Measurements from ENCODE around the gene QRFP.

DNA sequence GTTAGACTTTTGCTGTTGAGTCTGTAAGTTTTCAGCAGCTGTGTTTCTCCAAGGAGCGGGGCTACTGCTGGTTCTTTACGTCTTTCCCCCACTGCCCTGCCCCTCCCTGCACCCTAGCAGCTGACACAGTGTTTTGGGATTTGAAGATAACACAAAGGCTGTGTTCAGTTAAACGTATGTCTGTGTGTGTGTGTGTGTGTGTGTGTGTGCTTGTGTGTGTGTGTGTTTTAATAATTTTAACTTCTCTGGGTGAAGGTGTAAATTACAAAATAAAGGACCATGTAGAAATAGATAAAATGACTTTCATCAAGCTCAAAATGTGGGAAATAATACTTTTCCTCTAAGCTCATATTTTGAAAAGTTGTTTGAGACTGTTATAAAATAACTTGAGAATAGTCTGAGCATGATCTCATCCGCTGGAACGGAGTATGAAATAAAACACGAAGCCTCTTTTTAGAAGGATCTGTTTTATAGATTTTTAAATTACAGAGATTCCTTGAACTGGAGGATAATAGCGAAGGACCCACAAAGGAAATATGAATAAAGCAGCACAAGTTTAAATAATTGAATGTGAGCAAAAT lies 50.6 kb downstream of the QRFP start:
- TF ChIP-seq, protein P1, sequence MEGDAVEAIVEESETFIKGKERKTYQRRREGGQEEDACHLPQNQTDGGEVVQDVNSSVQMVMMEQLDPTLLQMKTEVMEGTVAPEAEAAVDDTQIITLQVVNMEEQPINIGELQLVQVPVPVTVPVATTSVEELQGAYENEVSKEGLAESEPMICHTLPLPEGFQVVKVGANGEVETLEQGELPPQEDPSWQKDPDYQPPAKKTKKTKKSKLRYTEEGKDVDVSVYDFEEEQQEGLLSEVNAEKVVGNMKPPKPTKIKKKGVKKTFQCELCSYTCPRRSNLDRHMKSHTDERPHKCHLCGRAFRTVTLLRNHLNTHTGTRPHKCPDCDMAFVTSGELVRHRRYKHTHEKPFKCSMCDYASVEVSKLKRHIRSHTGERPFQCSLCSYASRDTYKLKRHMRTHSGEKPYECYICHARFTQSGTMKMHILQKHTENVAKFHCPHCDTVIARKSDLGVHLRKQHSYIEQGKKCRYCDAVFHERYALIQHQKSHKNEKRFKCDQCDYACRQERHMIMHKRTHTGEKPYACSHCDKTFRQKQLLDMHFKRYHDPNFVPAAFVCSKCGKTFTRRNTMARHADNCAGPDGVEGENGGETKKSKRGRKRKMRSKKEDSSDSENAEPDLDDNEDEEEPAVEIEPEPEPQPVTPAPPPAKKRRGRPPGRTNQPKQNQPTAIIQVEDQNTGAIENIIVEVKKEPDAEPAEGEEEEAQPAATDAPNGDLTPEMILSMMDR (IDR thresholded peaks at IDR 0.05): no peak
- no peak for TF ChIP-seq EP300 (IDR thresholded peaks at IDR 0.05)

Data from ovary (tissue), 3 donors.